Measurements from ENCODE around the gene ALKBH3.
A peak's percentile ranks its signal among the peaks of the same experiment; 100 is the strongest.

ALKBH3 gene

GRCh38 chr11:43880640-43881159 lies at the start of gene ALKBH3:
ALKBH3 (plus strand) TSS chr11:43880831; CDS start chr11:43882653, 1,822 bp downstream.
- peak within 1 kb of the TSS; percentile 58 for H3K27ac Mint-ChIP-seq
- peaks cover 23% of the 10 kb centered on the region for H3K27me3 Mint-ChIP-seq
- peaks cover 31% of the 10 kb centered on the region for H3K4me1 Mint-ChIP-seq
- H3K36me3 Mint-ChIP-seq = peaks cover 30% of the 10 kb centered on the region
- H3K9me3 Mint-ChIP-seq = peaks cover 3% of the 10 kb centered on the region
- DNase-seq = peak; percentile 94
- CTCF ChIA-PET = interaction anchor here (1.0 to 1.6 kb wide), 3 partner anchors 9 to 63 kb away, joined by 3 to 8 read pairs (median 5); no protein-coding TSS in a partner anchor
- peak within 1 kb of the TSS; percentile 87 for H3K4me3 Mint-ChIP-seq

DNA sequence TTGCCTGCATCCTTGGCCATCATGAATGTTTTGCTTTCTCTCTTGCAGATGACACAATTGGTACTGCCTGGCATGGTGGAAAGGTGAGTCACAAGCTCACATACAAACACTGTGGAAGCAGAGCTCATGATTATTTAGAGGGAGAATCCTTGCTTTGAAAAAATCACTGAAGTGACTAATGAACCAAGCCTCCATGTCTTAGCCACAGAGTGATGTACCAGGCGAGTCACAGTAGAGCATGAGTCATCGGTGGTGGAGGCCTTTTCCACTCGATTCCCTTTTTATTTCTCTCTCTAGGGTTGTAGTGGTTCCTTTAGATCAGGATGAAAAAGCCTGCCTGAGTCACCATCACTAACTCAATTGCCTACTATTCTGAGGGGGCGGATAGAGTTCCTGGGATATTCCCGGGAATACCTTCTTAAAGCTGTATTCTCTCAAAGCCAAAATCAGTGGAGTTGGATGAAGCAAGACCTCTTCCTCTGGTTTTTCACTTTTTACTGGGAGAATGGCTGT lies 49.6 kb upstream of the ALKBH3 start:
- peak; percentile 27 for DNase-seq
- H3K4me1 Mint-ChIP-seq = peaks cover 5% of the 10 kb centered on the region
- no peaks in the 10 kb centered on the region for H3K27me3 Mint-ChIP-seq
- CTCF ChIA-PET = interaction anchor here (0.7 kb wide), 1 partner anchor 21 kb away, joined by 3 read pairs; no protein-coding TSS in a partner anchor
- no peaks in the 10 kb centered on the region for H3K9me3 Mint-ChIP-seq
- no peaks in the 10 kb centered on the region for H3K36me3 Mint-ChIP-seq
- no peak overlapping the region for H3K27ac Mint-ChIP-seq
- no peak overlapping the region for H3K4me3 Mint-ChIP-seq

DNA sequence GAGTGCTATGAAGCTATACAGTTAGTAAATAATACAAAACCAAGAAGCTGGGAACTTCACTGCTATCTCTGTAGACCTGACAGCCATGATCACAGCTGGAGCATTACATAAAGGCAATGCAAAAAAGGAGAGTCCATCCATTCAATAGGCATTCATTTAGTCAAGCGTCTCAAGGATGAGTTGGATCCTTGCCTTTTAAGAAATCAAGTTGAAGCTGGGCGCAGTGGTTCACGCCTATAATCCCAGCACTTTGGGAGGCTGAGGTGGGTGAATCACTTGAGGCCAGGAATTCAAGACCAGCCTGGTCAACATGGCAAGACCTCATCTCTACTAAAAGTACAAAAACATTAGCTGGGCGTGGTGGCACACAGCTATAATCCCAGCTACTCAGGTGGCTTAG lies 48.1 kb upstream of the ALKBH3 start:
- CTCF ChIA-PET = interaction anchor here (2.0 kb wide), 1 partner anchor 18 kb away, joined by 5 read pairs; no protein-coding TSS in a partner anchor
- Mint-ChIP-seq H3K4me3 (no peak overlapping the region), H3K27me3 (no peaks in the 10 kb centered on the region), H3K36me3 (no peaks in the 10 kb centered on the region), H3K9me3 (no peaks in the 10 kb centered on the region), H3K4me1 (peaks cover 5% of the 10 kb centered on the region), H3K27ac (no peak overlapping the region)
- no peak for DNase-seq

GRCh38 chr11:43833657-43834073 lies 47.0 kb upstream of the ALKBH3 start:
- Mint-ChIP-seq H3K27ac (no peak overlapping the region), H3K36me3 (peaks cover 2% of the 10 kb centered on the region), H3K4me3 (no peak overlapping the region), H3K9me3 (no peaks in the 10 kb centered on the region), H3K4me1 (peaks cover 5% of the 10 kb centered on the region), H3K27me3 (no peaks in the 10 kb centered on the region)
- CTCF ChIA-PET = interaction anchor here (2.0 kb wide), 1 partner anchor 17 kb away, joined by 5 read pairs; no protein-coding TSS in a partner anchor
- no peak for DNase-seq

- Mint-ChIP-seq H3K27me3 (no peaks in the 10 kb centered on the region), H3K27ac (no peak overlapping the region), H3K4me1 (peaks cover 5% of the 10 kb centered on the region), H3K9me3 (no peaks in the 10 kb centered on the region), H3K4me3 (no peak overlapping the region), H3K36me3 (peaks cover 2% of the 10 kb centered on the region)
- no peak for DNase-seq
- CTCF ChIA-PET = interaction anchor here (2.0 kb wide), 1 partner anchor 16 kb away, joined by 5 read pairs; no protein-coding TSS in a partner anchor
Observed at GRCh38 chr11:43834286-43834685, 46.3 kb upstream of the ALKBH3 start.

- no peak for DNase-seq
- Mint-ChIP-seq H3K4me1 (peaks cover 5% of the 10 kb centered on the region), H3K36me3 (peaks cover 3% of the 10 kb centered on the region), H3K9me3 (no peaks in the 10 kb centered on the region), H3K27ac (no peak overlapping the region), H3K4me3 (no peak overlapping the region), H3K27me3 (no peaks in the 10 kb centered on the region)
- CTCF ChIA-PET = interaction anchor here (1.0 to 1.5 kb wide), 2 partner anchors 9 to 17 kb away, joined by 3 to 5 read pairs; no protein-coding TSS in a partner anchor
Observed at GRCh38 chr11:43835104-43835503, 45.5 kb upstream of the ALKBH3 start.

GRCh38 chr11:43837879-43838278 lies 42.8 kb upstream of the ALKBH3 start:
- H3K27me3 Mint-ChIP-seq = no peaks in the 10 kb centered on the region
- no peaks in the 10 kb centered on the region for H3K9me3 Mint-ChIP-seq

DNA sequence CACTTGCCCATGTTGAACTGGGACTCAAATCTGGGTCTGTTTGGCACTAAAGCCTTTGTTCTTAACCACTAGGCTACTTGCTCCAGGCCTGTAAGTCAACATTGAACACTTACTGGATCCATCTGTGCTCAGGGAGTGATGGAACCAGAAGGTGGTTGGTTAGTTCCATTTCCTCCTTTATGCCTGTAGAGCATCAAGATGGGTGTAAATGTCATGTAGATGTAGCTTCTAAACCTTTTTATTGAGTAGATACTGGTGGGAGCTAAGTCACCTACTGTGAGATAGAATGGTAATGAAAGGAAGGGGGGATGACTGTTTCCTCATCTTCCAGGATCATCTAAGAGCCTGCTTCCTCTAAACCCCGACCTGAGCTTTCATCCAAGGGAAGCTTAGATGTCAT lies 38.6 kb upstream of the ALKBH3 start:
- no peak for DNase-seq
- CTCF ChIA-PET = interaction anchor here (1.7 to 2.6 kb wide), 2 partner anchors 10 to 16 kb away, joined by 6 to 18 read pairs; no protein-coding TSS in a partner anchor
- Mint-ChIP-seq H3K27ac (no peak overlapping the region), H3K4me3 (no peak overlapping the region), H3K4me1 (no peaks in the 10 kb centered on the region), H3K36me3 (peaks cover 12% of the 10 kb centered on the region), H3K27me3 (no peaks in the 10 kb centered on the region), H3K9me3 (no peaks in the 10 kb centered on the region)

More at GRCh38 chr11:43837879-43838278, 42.8 kb upstream of the ALKBH3 start:
- DNase-seq = no peak
- Mint-ChIP-seq H3K27ac (no peak overlapping the region), H3K4me3 (no peak overlapping the region), H3K36me3 (peaks cover 12% of the 10 kb centered on the region), H3K4me1 (no peaks in the 10 kb centered on the region)
- CTCF ChIA-PET = interaction anchor here (1.2 kb wide), 1 partner anchor 12 kb away, joined by 6 read pairs; no protein-coding TSS in a partner anchor

DNA sequence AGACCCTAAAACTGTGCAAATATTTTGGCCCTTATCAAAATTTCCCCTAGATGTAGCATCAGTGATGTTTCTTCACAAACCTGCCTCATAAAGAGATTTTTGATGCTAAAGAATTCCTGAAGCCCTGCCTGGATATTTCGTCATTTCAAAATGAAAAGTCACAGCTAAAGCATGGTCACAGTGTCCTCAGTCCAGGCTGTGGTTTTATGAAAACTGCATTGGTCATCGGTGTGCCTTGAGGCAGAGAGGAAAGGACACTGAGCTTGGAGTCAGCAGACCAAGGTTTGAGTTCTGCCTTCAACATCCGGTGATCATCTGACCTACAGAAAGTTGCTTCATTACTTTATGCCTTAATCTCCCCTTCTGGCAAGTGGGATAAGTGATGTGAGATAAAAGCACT lies 34.8 kb upstream of the ALKBH3 start:
- peaks cover 4% of the 10 kb centered on the region for H3K36me3 Mint-ChIP-seq
- no peaks in the 10 kb centered on the region for H3K27me3 Mint-ChIP-seq
- H3K9me3 Mint-ChIP-seq = no peaks in the 10 kb centered on the region
- H3K4me1 Mint-ChIP-seq = peaks cover 8% of the 10 kb centered on the region
- CTCF ChIA-PET = no interaction called here
- no peak for DNase-seq
- no peak overlapping the region for H3K4me3 Mint-ChIP-seq
- no peak overlapping the region for H3K27ac Mint-ChIP-seq

DNA sequence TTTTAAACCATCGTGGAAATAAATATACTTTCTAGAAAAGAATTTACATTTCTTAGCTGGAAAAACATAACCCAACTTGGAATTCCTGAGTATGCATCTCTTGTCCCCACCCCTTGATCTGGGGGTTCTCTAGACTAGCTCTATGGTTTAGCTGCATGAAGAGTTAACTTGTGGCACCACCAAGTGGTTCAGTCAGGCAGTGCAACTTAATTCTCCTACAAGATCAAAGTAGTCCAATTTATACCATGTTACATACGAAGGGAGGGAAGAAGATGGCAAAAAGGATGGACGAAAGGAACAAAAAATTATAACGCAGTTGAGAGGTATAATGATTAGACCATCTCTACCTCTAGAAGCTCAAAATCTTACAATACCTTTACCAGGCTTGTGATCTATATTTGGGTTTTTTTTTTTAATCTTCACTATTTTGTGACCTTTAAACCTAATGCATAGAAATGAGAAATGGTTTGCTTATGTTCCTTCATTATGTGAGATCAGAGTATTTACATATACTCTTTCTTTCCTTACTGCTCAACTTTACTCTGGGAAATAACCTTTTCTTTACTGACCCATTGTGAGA lies 28.5 kb upstream of the ALKBH3 start:
- H3K4me1 Mint-ChIP-seq = peaks cover 8% of the 10 kb centered on the region
- no peak overlapping the region for H3K4me3 Mint-ChIP-seq
- H3K27ac Mint-ChIP-seq = no peak overlapping the region
- DNase-seq = peak; percentile 77
- H3K9me3 Mint-ChIP-seq = no peaks in the 10 kb centered on the region
- H3K27me3 Mint-ChIP-seq = no peaks in the 10 kb centered on the region
- CTCF ChIA-PET = interaction anchor here (0.8 to 2.6 kb wide), 20 partner anchors 9 to 433 kb away, joined by 3 to 18 read pairs (median 4); partner anchors contain the start of gene HSD17B12
- peaks cover 2% of the 10 kb centered on the region for H3K36me3 Mint-ChIP-seq

GRCh38 chr11:43853781-43854180 lies 26.9 kb upstream of the ALKBH3 start:
- no peaks in the 10 kb centered on the region for H3K9me3 Mint-ChIP-seq
- no peak overlapping the region for H3K4me3 Mint-ChIP-seq
- no peak overlapping the region for H3K27ac Mint-ChIP-seq
- peaks cover 6% of the 10 kb centered on the region for H3K4me1 Mint-ChIP-seq
- peaks cover 2% of the 10 kb centered on the region for H3K36me3 Mint-ChIP-seq
- CTCF ChIA-PET = interaction anchor here (0.7 to 1.7 kb wide), 3 partner anchors 10 to 286 kb away, joined by 3 read pairs; no protein-coding TSS in a partner anchor
- DNase-seq = no peak
- H3K27me3 Mint-ChIP-seq = no peaks in the 10 kb centered on the region

GRCh38 chr11:43856993-43857392 lies 23.6 kb upstream of the ALKBH3 start:
- Mint-ChIP-seq H3K36me3 (peaks cover 2% of the 10 kb centered on the region), H3K27ac (no peak overlapping the region), H3K27me3 (no peaks in the 10 kb centered on the region), H3K4me1 (no peaks in the 10 kb centered on the region), H3K9me3 (peaks cover 3% of the 10 kb centered on the region), H3K4me3 (no peak overlapping the region)
- CTCF ChIA-PET = interaction anchor here (0.8 kb wide), 1 partner anchor 186 kb away, joined by 4 read pairs; no protein-coding TSS in a partner anchor
- DNase-seq = no peak

DNA sequence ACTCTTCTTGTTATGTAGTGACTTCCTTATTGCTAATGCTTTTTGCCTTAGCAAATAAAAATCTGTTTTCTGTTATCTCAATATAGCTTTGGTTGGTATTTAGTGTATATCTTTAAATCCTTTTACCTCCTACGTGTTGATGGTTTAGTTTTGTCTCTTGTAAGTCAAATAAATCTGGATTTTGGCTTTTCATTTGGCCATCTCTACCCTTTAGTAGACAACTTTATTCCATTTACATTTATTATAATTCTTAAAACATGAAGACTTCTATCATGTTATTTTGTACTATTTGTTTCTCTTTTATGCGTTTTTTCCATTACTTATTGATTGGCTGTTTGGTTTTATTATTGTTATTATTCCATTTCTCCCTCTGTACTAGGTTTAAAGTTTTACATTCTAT lies 19.5 kb upstream of the ALKBH3 start:
- no peaks in the 10 kb centered on the region for H3K4me1 Mint-ChIP-seq
- DNase-seq = no peak
- H3K27me3 Mint-ChIP-seq = peaks cover 28% of the 10 kb centered on the region
- peaks cover 1% of the 10 kb centered on the region for H3K36me3 Mint-ChIP-seq
- peaks cover 3% of the 10 kb centered on the region for H3K9me3 Mint-ChIP-seq
- CTCF ChIA-PET = interaction anchor here (0.6 to 1.0 kb wide), 2 partner anchors 9 to 425 kb away, joined by 3 read pairs; no protein-coding TSS in a partner anchor
- no peak overlapping the region for H3K4me3 Mint-ChIP-seq
- H3K27ac Mint-ChIP-seq = no peak overlapping the region

- Mint-ChIP-seq H3K4me1 (peaks cover 24% of the 10 kb centered on the region), H3K9me3 (no peaks in the 10 kb centered on the region), H3K27ac (no peak overlapping the region), H3K27me3 (peaks cover 53% of the 10 kb centered on the region), H3K36me3 (peaks cover 1% of the 10 kb centered on the region), H3K4me3 (no peak overlapping the region)
- DNase-seq = no peak
- CTCF ChIA-PET = interaction anchor here (1.7 kb wide), 1 partner anchor 15 kb away, joined by 6 read pairs; no protein-coding TSS in a partner anchor
Observed at GRCh38 chr11:43866520-43866919, 14.1 kb upstream of the ALKBH3 start.

All from activated naive CD4-positive, alpha-beta T cell treated with anti-CD3 and anti-CD28 coated beads, Interleukin-2, amount 10 ng/mL, durations not matched to agents 7 days and 5 days (primary cell).